ENCODE measurements around the gene FABP6. TPM values are rescaled to one million over a fixed set of nuclear protein-coding genes. Genes with fewer than 3 reads are reported as not detected.

FABP6 gene
- total RNA-seq, 1 donor from 2014 or later = not detected

- H3K27me3 Mint-ChIP-seq (ENCODE audit: insufficient read depth) = peaks cover 14% of the 10 kb centered on the region
- intact Hi-C loops (cut with micrococcal nuclease) = loop anchor here (5.0 kb wide), 1 partner anchor 81 kb away; the partner anchor contains the start of gene PWWP2A
- DNase-seq (ENCODE audit: low spot score) = no peak
- H3K4me3 Mint-ChIP-seq = no peak overlapping the region
- no peak overlapping the region for H3K27ac Mint-ChIP-seq
- no peaks in the 10 kb centered on the region for H3K36me3 Mint-ChIP-seq (ENCODE audit: low read depth)
- no peaks in the 10 kb centered on the region for H3K9me3 Mint-ChIP-seq
- H3K4me1 Mint-ChIP-seq (ENCODE audit: low read depth) = peaks cover 4% of the 10 kb centered on the region
Observed at GRCh38 chr5:160198146-160198545, 31.2 kb upstream of the FABP6 start.

- peaks cover 4% of the 10 kb centered on the region for H3K4me1 Mint-ChIP-seq (ENCODE audit: low read depth)
Observed at GRCh38 chr5:160198841-160199409, 30.4 kb upstream of the FABP6 start.

GRCh38 chr5:160199410-160199911, 29.8 kb upstream of the FABP6 start:
- peaks cover 14% of the 10 kb centered on the region for H3K27me3 Mint-ChIP-seq (ENCODE audit: insufficient read depth)
- DNase-seq (ENCODE audit: low spot score) = peak; percentile 58
- H3K4me3 Mint-ChIP-seq = peak overlapping the region; percentile 68
- no peaks in the 10 kb centered on the region for H3K36me3 Mint-ChIP-seq (ENCODE audit: low read depth)
- no peaks in the 10 kb centered on the region for H3K9me3 Mint-ChIP-seq
- H3K27ac Mint-ChIP-seq = no peak overlapping the region
- H3K4me1 Mint-ChIP-seq (ENCODE audit: low read depth) = peaks cover 4% of the 10 kb centered on the region
- intact Hi-C loops (cut with micrococcal nuclease) = loop anchor here (1.0 to 5.0 kb wide), 4 partner anchors 82 to 193 kb away; partner anchors contain the start of gene PWWP2A

More at GRCh38 chr5:160198841-160199409, 30.4 kb upstream of the FABP6 start:
- no peak for DNase-seq (ENCODE audit: low spot score)
- Mint-ChIP-seq H3K36me3 (ENCODE audit: low read depth) (no peaks in the 10 kb centered on the region), H3K4me3 (no peak overlapping the region), H3K27ac (no peak overlapping the region), H3K9me3 (no peaks in the 10 kb centered on the region), H3K27me3 (ENCODE audit: insufficient read depth) (peaks cover 14% of the 10 kb centered on the region)
- intact Hi-C loops (cut with micrococcal nuclease) = loop anchor here (1.0 to 5.0 kb wide), 4 partner anchors 82 to 193 kb away; partner anchors contain the start of gene PWWP2A

GRCh38 chr5:160207061-160207460, 22.2 kb upstream of the FABP6 start:
- Mint-ChIP-seq H3K27ac (no peak overlapping the region), H3K4me1 (ENCODE audit: low read depth) (no peaks in the 10 kb centered on the region), H3K4me3 (no peak overlapping the region), H3K36me3 (ENCODE audit: low read depth) (no peaks in the 10 kb centered on the region), H3K27me3 (ENCODE audit: insufficient read depth) (peaks cover 3% of the 10 kb centered on the region), H3K9me3 (no peaks in the 10 kb centered on the region)
- intact Hi-C loops (cut with micrococcal nuclease) = no loop called here
- no peak for DNase-seq (ENCODE audit: low spot score)

- Mint-ChIP-seq H3K36me3 (ENCODE audit: low read depth) (no peaks in the 10 kb centered on the region), H3K27me3 (ENCODE audit: insufficient read depth) (peaks cover 5% of the 10 kb centered on the region), H3K27ac (no peak overlapping the region), H3K4me1 (ENCODE audit: low read depth) (no peaks in the 10 kb centered on the region), H3K4me3 (no peak overlapping the region), H3K9me3 (no peaks in the 10 kb centered on the region)
- no peak for DNase-seq (ENCODE audit: low spot score)
- intact Hi-C loops (cut with micrococcal nuclease) = no loop called here
Observed at GRCh38 chr5:160209917-160210316, 19.4 kb upstream of the FABP6 start.

- no peak overlapping the region for H3K4me3 Mint-ChIP-seq
- no peaks in the 10 kb centered on the region for H3K4me1 Mint-ChIP-seq (ENCODE audit: low read depth)
- H3K9me3 Mint-ChIP-seq = no peaks in the 10 kb centered on the region
- H3K27me3 Mint-ChIP-seq (ENCODE audit: insufficient read depth) = peaks cover 5% of the 10 kb centered on the region
- intact Hi-C loops (cut with micrococcal nuclease) = no loop called here
- no peak for DNase-seq (ENCODE audit: low spot score)
- H3K36me3 Mint-ChIP-seq (ENCODE audit: low read depth) = no peaks in the 10 kb centered on the region
- no peak overlapping the region for H3K27ac Mint-ChIP-seq
Observed at GRCh38 chr5:160210606-160211005, 18.7 kb upstream of the FABP6 start.

- Mint-ChIP-seq H3K27ac (no peak overlapping the region), H3K4me1 (ENCODE audit: low read depth) (no peaks in the 10 kb centered on the region), H3K27me3 (ENCODE audit: insufficient read depth) (peaks cover 4% of the 10 kb centered on the region), H3K9me3 (no peaks in the 10 kb centered on the region), H3K36me3 (ENCODE audit: low read depth) (no peaks in the 10 kb centered on the region), H3K4me3 (no peak overlapping the region)
- intact Hi-C loops (cut with micrococcal nuclease) = no loop called here
- DNase-seq (ENCODE audit: low spot score) = no peak
Observed at GRCh38 chr5:160211352-160211751, 18.0 kb upstream of the FABP6 start.

- H3K27ac Mint-ChIP-seq = no peak overlapping the region
- H3K27me3 Mint-ChIP-seq (ENCODE audit: insufficient read depth) = peaks cover 2% of the 10 kb centered on the region
- no peak for DNase-seq (ENCODE audit: low spot score)
- H3K9me3 Mint-ChIP-seq = no peaks in the 10 kb centered on the region
- intact Hi-C loops (cut with micrococcal nuclease) = no loop called here
- no peaks in the 10 kb centered on the region for H3K4me1 Mint-ChIP-seq (ENCODE audit: low read depth)
- H3K36me3 Mint-ChIP-seq (ENCODE audit: low read depth) = no peaks in the 10 kb centered on the region
- H3K4me3 Mint-ChIP-seq = no peak overlapping the region
Observed at GRCh38 chr5:160213537-160213936, 15.8 kb upstream of the FABP6 start.

- H3K36me3 Mint-ChIP-seq (ENCODE audit: low read depth) = no peaks in the 10 kb centered on the region
- H3K27ac Mint-ChIP-seq = no peak overlapping the region
Observed at GRCh38 chr5:160219356-160219755, 9.9 kb upstream of the FABP6 start.

GRCh38 chr5:160221082-160221481, 8.2 kb upstream of the FABP6 start:
- H3K27ac Mint-ChIP-seq = no peak overlapping the region
- peaks cover 2% of the 10 kb centered on the region for H3K27me3 Mint-ChIP-seq (ENCODE audit: insufficient read depth)
- intact Hi-C loops (cut with micrococcal nuclease) = no loop called here

More at GRCh38 chr5:160219356-160219755, 9.9 kb upstream of the FABP6 start:
- Mint-ChIP-seq H3K4me3 (no peak overlapping the region), H3K27me3 (ENCODE audit: insufficient read depth) (peaks cover 4% of the 10 kb centered on the region), H3K9me3 (no peaks in the 10 kb centered on the region), H3K4me1 (ENCODE audit: low read depth) (no peaks in the 10 kb centered on the region)
- no peak for DNase-seq (ENCODE audit: low spot score)
- intact Hi-C loops (cut with micrococcal nuclease) = no loop called here

GRCh38 chr5:160227012-160227411, 2.3 kb upstream of the FABP6 start:
- intact Hi-C loops (cut with micrococcal nuclease) = no loop called here
- Mint-ChIP-seq H3K9me3 (no peaks in the 10 kb centered on the region), H3K36me3 (ENCODE audit: low read depth) (no peaks in the 10 kb centered on the region), H3K4me1 (ENCODE audit: low read depth) (no peaks in the 10 kb centered on the region), H3K4me3 (no peak overlapping the region), H3K27ac (no peak overlapping the region), H3K27me3 (ENCODE audit: insufficient read depth) (no peaks in the 10 kb centered on the region)
- no peak for DNase-seq (ENCODE audit: low spot score)

More at GRCh38 chr5:160221082-160221481, 8.2 kb upstream of the FABP6 start:
- Mint-ChIP-seq H3K4me3 (no peak overlapping the region), H3K4me1 (ENCODE audit: low read depth) (no peaks in the 10 kb centered on the region), H3K9me3 (no peaks in the 10 kb centered on the region), H3K36me3 (ENCODE audit: low read depth) (no peaks in the 10 kb centered on the region)
- DNase-seq (ENCODE audit: low spot score) = no peak

GRCh38 chr5:160230686-160231527, 1.6 kb downstream of the FABP6 start:
- no peaks in the 10 kb centered on the region for H3K27me3 Mint-ChIP-seq (ENCODE audit: insufficient read depth)
- no peaks in the 10 kb centered on the region for H3K36me3 Mint-ChIP-seq (ENCODE audit: low read depth)
- DNase-seq (ENCODE audit: low spot score) = no peak
- intact Hi-C loops (cut with micrococcal nuclease) = no loop called here
- H3K27ac Mint-ChIP-seq = no peak overlapping the region
- no peaks in the 10 kb centered on the region for H3K9me3 Mint-ChIP-seq
- H3K4me3 Mint-ChIP-seq = no peak overlapping the region
- H3K4me1 Mint-ChIP-seq (ENCODE audit: low read depth) = no peaks in the 10 kb centered on the region

GRCh38 chr5:160231783-160232342, 2.6 kb downstream of the FABP6 start:
- H3K4me3 Mint-ChIP-seq = no peak overlapping the region
- intact Hi-C loops (cut with micrococcal nuclease) = no loop called here

More at GRCh38 chr5:160231783-160232342, 2.6 kb downstream of the FABP6 start:
- Mint-ChIP-seq H3K4me1 (ENCODE audit: low read depth) (no peaks in the 10 kb centered on the region), H3K27ac (no peak overlapping the region), H3K9me3 (no peaks in the 10 kb centered on the region), H3K27me3 (ENCODE audit: insufficient read depth) (no peaks in the 10 kb centered on the region), H3K36me3 (ENCODE audit: low read depth) (no peaks in the 10 kb centered on the region)
- DNase-seq (ENCODE audit: low spot score) = no peak

All from activated T-helper 1 cell treated with anti-CD3 and anti-CD28 coated beads, Interleukin-12 subunit alpha, Interleukin-12 subunit beta, Interleukin-2, Interleukin-4 antibody, amounts not matched to agents 30 ng/mL and 10 ng/mL and 1 ng/mL, durations not matched to agents 14 hours and 24 hours and 36 hours (primary cell).